Mesodermal cell (in vitro differentiated cells): Measurements from ENCODE around the gene CCL4L2.
"Not testable (repeated sequence)": the region's sequence is repeated elsewhere in the genome, so short reads cannot be mapped to it uniquely, and the experiment has no call there.

Source experiments
- H3K27ac ChIP-seq: 2 replicates; pipeline ENCODE4 v1.7.0; 2013; ENCODE audit warnings: mild to moderate bottlenecking, low read depth, low read length, moderate library complexity; ENCODE audit not compliant: severe bottlenecking
- H3K36me3 ChIP-seq: 2 replicates; pipeline ENCODE4 v1.7.1; 2013; ENCODE audit warnings: mild to moderate bottlenecking, low read length, moderate library complexity; ENCODE audit not compliant: control insufficient read depth, insufficient read depth
- H3K4me1 ChIP-seq: one replicate; pipeline ENCODE4 v1.7.1; 2013; ENCODE audit warnings: mild to moderate bottlenecking, low read length; ENCODE audit not compliant: insufficient read depth, control insufficient read depth, poor library complexity, severe bottlenecking
- H3K4me3 ChIP-seq: 2 replicates; pipeline ENCODE4 v1.7.0; 2013; ENCODE audit warnings: low read length, control low read depth, mild to moderate bottlenecking; ENCODE audit not compliant: insufficient read depth, poor library complexity, severe bottlenecking; ENCODE audit errors: extremely low read depth
- H3K9me3 ChIP-seq: 2 replicates; pipeline ENCODE4 v1.7.1; 2013; ENCODE audit warnings: mild to moderate bottlenecking, low read length, moderate library complexity; ENCODE audit not compliant: control insufficient read depth
- WGBS, 2 experiments: methylation state at CpG; one replicate each; pipeline ENCODE4 v1.1.5; 2013; ENCODE audit warnings: missing lambda C conversion rate in 2 of 2; ENCODE audit not compliant: insufficient coverage in 2 of 2; 5-methylcytosine and 5-hydroxymethylcytosine counted together

Gene CCL4L2

GRCh38 chr17:36187943-36188665 is 22.8 kb upstream of the CCL4L2 start:
- not testable (repeated sequence) for H3K4me3 ChIP-seq, H3K36me3 ChIP-seq, H3K27ac ChIP-seq, H3K9me3 ChIP-seq, H3K4me1 ChIP-seq
- 71% methylated on average over 1 of the region's 5 CpGs; no CpG with 5 or more reads in 1 of the 2 experiments for WGBS, 2 experiments

DNA sequence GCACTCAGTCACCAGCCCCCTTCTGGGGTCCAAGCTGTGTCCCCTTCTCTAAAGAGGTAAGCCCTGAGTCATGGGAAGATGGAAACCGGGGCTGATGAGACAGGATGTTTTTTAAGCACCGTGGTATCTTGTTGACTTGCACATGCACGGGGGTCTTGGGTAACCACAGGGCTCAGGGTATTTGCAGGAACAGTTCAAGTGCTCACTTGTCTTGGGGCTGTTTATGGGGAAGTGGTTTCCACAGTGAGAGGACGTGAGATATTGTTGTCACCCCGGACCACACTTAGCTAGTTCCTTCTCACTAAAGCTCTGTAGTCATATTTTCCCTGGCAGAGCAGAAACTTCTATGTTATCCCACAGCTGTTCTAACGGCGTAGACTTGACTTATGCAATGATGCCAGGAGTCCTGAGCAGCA is 22.0 kb upstream of the CCL4L2 start:
- WGBS, 2 experiments, result 80% methylated on average over 3 of the region's 7 CpGs; no CpG with 5 or more reads in 1 of the 2 experiments
- Histone ChIP-seq H3K4me3 (no peak overlapping the region), H3K36me3 (no peaks in the 10 kb centered on the region), H3K4me1 (no peaks in the 10 kb centered on the region), H3K9me3 (no peaks in the 10 kb centered on the region), H3K27ac (no peak overlapping the region)

DNA sequence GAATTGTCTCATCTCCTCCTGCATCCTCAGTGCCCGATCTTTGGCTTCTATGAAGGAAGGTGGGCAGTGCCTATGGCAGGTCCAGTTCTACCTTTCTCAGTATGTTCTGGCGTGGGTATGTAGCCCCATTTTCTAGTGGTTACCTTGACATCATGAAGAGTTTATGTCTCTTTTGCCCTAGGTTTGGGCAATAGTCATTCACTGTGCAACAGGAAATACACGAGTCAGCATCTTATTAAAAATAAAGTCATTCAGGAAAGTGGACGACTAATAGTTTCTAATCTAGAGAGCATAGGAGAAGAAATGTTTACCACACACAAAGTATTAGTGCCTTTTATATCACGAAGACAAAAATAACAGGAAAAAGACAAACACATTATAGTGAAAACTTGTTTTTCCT is 20.9 kb upstream of the CCL4L2 start:
- not testable (repeated sequence) for H3K4me1 ChIP-seq, H3K27ac ChIP-seq, H3K4me3 ChIP-seq, H3K36me3 ChIP-seq, H3K9me3 ChIP-seq
- 83 to 88% methylated on average over 1 to 2 of the region's 5 CpGs for WGBS, 2 experiments

- not testable (repeated sequence) for H3K4me1 ChIP-seq, H3K36me3 ChIP-seq, H3K4me3 ChIP-seq, H3K27ac ChIP-seq, H3K9me3 ChIP-seq
- WGBS, 2 experiments, result 90 to 93% methylated on average over 3 to 8 of the region's 9 CpGs
Measured at GRCh38 chr17:36190549-36191330, 20.1 kb upstream of the CCL4L2 start.

- Histone ChIP-seq H3K4me3 (no peak overlapping the region), H3K27ac (no peak overlapping the region), H3K36me3 (no peaks in the 10 kb centered on the region), H3K4me1 (no peaks in the 10 kb centered on the region), H3K9me3 (no peaks in the 10 kb centered on the region)
- no CpG with 5 or more reads among the region's 1 CpG for WGBS, 2 experiments
Measured at GRCh38 chr17:36193216-36193775, 17.6 kb upstream of the CCL4L2 start.

- not testable (repeated sequence) for H3K4me3 ChIP-seq, H3K9me3 ChIP-seq, H3K4me1 ChIP-seq, H3K36me3 ChIP-seq, H3K27ac ChIP-seq
- WGBS, 2 experiments, result 99 to 100% methylated on average over 2 to 5 of the region's 8 CpGs
Measured at GRCh38 chr17:36194147-36194831, 16.6 kb upstream of the CCL4L2 start.

GRCh38 chr17:36194832-36195433 is 15.9 kb upstream of the CCL4L2 start:
- not testable (repeated sequence) for H3K4me1 ChIP-seq, H3K9me3 ChIP-seq, H3K27ac ChIP-seq, H3K36me3 ChIP-seq, H3K4me3 ChIP-seq
- 91 to 100% methylated on average over 2 to 4 of the region's 10 CpGs for WGBS, 2 experiments

- Histone ChIP-seq H3K9me3 (no peaks in the 10 kb centered on the region), H3K36me3 (no peaks in the 10 kb centered on the region), H3K4me1 (no peaks in the 10 kb centered on the region), H3K27ac (no peak overlapping the region), H3K4me3 (no peak overlapping the region)
- 64 to 73% methylated on average over 8 to 9 of the region's 10 CpGs for WGBS, 2 experiments
Measured at GRCh38 chr17:36195434-36196130, 15.3 kb upstream of the CCL4L2 start.

- WGBS, 2 experiments, result 93 to 100% methylated on average over 1 to 2 of the region's 3 CpGs
- Histone ChIP-seq H3K9me3 (no peaks in the 10 kb centered on the region), H3K4me3 (no peak overlapping the region), H3K4me1 (no peaks in the 10 kb centered on the region), H3K36me3 (no peaks in the 10 kb centered on the region), H3K27ac (no peak overlapping the region)
Measured at GRCh38 chr17:36196131-36196486, 14.8 kb upstream of the CCL4L2 start.

GRCh38 chr17:36197387-36197703 is 13.5 kb upstream of the CCL4L2 start:
- Histone ChIP-seq H3K4me1 (no peaks in the 10 kb centered on the region), H3K36me3 (no peaks in the 10 kb centered on the region), H3K9me3 (no peaks in the 10 kb centered on the region), H3K4me3 (no peak overlapping the region), H3K27ac (no peak overlapping the region)
- 89 to 97% methylated on average over 4 of the region's 4 CpGs for WGBS, 2 experiments
